GM23338 (cell line): ENCODE measurements around the gene ADAMTS14. TPM values are rescaled to one million over a fixed set of nuclear protein-coding genes. Genes with fewer than 3 reads are reported as not detected.

Source experiments
- ATAC-seq: fragments of 200-7000 bp; cut with Tn5 transposase; 3 replicates; pipeline ENCODE4 v1.9.1; 2020
- DNase-seq: peaks from one replicate; pipeline ENCODE4 v3.0.0-alpha.2; 2015; ENCODE audit warnings: low spot score
- H2AFZ ChIP-seq: fragments of 200-600 bp; sonication (generic); 2 replicates; pipeline ENCODE4 v1.8.0; 2016; ENCODE audit warnings: antibody characterized with exemption, mild to moderate bottlenecking, moderate library complexity
- H3F3A ChIP-seq: fragments of 200-600 bp; sonication (generic); replicated peaks from 2 replicates; pipeline ENCODE4 v1.8.0; 2017; ENCODE audit warnings: antibody characterized with exemption, mixed run types, low read depth
- H3K27ac ChIP-seq: fragments of 200-600 bp; sonication (generic); 2 replicates; pipeline ENCODE4 v1.6.1; 2016; ENCODE audit warnings: low read depth
- H3K27me3 ChIP-seq: fragments of 200-600 bp; sonication (generic); 2 replicates; pipeline ENCODE4 v1.8.0; 2016; ENCODE audit warnings: mild to moderate bottlenecking, mixed run types, moderate library complexity; ENCODE audit not compliant: insufficient read depth
- H3K36me3 ChIP-seq: fragments of 200-600 bp; sonication (generic); 2 replicates; pipeline ENCODE4 v1.8.0; 2016; ENCODE audit warnings: mild to moderate bottlenecking; ENCODE audit not compliant: insufficient read depth
- H3K4me1 ChIP-seq: fragments of 200-600 bp; sonication (generic); 2 replicates; pipeline ENCODE4 v1.8.0; 2016; ENCODE audit warnings: mild to moderate bottlenecking, moderate library complexity; ENCODE audit not compliant: insufficient read depth
- H3K4me2 ChIP-seq: fragments of 200-600 bp; sonication (generic); 2 replicates; pipeline ENCODE4 v1.7.1; 2017; ENCODE audit warnings: mixed run types
- H3K4me3 ChIP-seq: fragments of 200-600 bp; sonication (generic); 2 replicates; pipeline ENCODE4 v1.6.1; 2016; ENCODE audit warnings: mixed run types
- H3K79me2 ChIP-seq: fragments of 200-600 bp; sonication (generic); replicated peaks from 2 replicates; pipeline ENCODE4 v1.8.0; 2017; ENCODE audit warnings: mild to moderate bottlenecking; ENCODE audit not compliant: insufficient read depth
- H3K9me2 ChIP-seq: fragments of 200-600 bp; sonication (generic); 2 replicates; pipeline ENCODE4 v1.8.0; 2017; ENCODE audit not compliant: insufficient read depth
- H4K20me1 ChIP-seq: fragments of 200-600 bp; sonication (generic); replicated peaks from 2 replicates; pipeline ENCODE4 v1.8.0; 2017; ENCODE audit warnings: mild to moderate bottlenecking; ENCODE audit not compliant: insufficient read depth
- H3K27ac Mint-ChIP-seq: 2 replicates; pipeline ENCODE4 v1.8.0; 2020; ENCODE audit warnings: inconsistent platforms, mild to moderate bottlenecking, moderate library complexity, mixed read lengths
- H3K27me3 Mint-ChIP-seq: 3 replicates; pipeline ENCODE4 v1.8.0; 2022; ENCODE audit warnings: low read depth, mild to moderate bottlenecking, moderate library complexity, mixed read lengths, inconsistent platforms; ENCODE audit not compliant: insufficient read depth, poor library complexity
- H3K36me3 Mint-ChIP-seq: 3 replicates; pipeline ENCODE4 v1.8.0; 2021; ENCODE audit warnings: low read depth, mild to moderate bottlenecking, inconsistent platforms, moderate library complexity, mixed read lengths
- H3K4me1 Mint-ChIP-seq: 3 replicates; pipeline ENCODE4 v1.8.0; 2020; ENCODE audit warnings: mild to moderate bottlenecking, inconsistent platforms, mixed read lengths
- H3K4me3 Mint-ChIP-seq: 3 replicates; pipeline ENCODE4 v1.8.0; 2021; ENCODE audit warnings: moderate library complexity, mild to moderate bottlenecking, inconsistent platforms, mixed read lengths
- H3K9me3 Mint-ChIP-seq: 3 replicates; pipeline ENCODE4 v1.8.0; 2020; ENCODE audit warnings: moderate library complexity, mild to moderate bottlenecking, inconsistent platforms, mixed read lengths
- ETS1 ChIP-seq: IDR thresholded peaks from 2 replicates; pipeline ENCODE4 v1.6.1; 2016; ENCODE audit warnings: antibody characterized with exemption
- EZH2 ChIP-seq: fragments of 200-600 bp; sonication (generic); IDR thresholded peaks from one replicate; pipeline ENCODE4 v1.8.0; 2017; ENCODE audit warnings: antibody characterized with exemption, mild to moderate bottlenecking, low read depth; ENCODE audit not compliant: unreplicated experiment
- EZH2phosphoT487 ChIP-seq: fragments of 200-600 bp; sonication (generic); IDR thresholded peaks from one replicate; pipeline ENCODE4 v1.8.1; 2018; ENCODE audit warnings: antibody characterized with exemption; ENCODE audit not compliant: unreplicated experiment
- JUNB ChIP-seq: IDR thresholded peaks from one replicate; pipeline ENCODE4 v1.6.1; 2016; ENCODE audit warnings: antibody characterized with exemption; ENCODE audit not compliant: unreplicated experiment
- NANOG ChIP-seq: IDR thresholded peaks from 2 replicates; pipeline ENCODE4 v1.6.1; 2016; ENCODE audit warnings: antibody characterized with exemption, borderline replicate concordance
- REST ChIP-seq: IDR thresholded peaks from one replicate; pipeline ENCODE4 v1.6.1; 2018; ENCODE audit warnings: antibody characterized with exemption; ENCODE audit not compliant: unreplicated experiment
- ZNF114 ChIP-seq: fragments of 250-450 bp; sonication (Bioruptor Pico); IDR thresholded peaks from 2 replicates; pipeline ENCODE4 v1.5.0; 2020; ENCODE audit warnings: mild to moderate bottlenecking, moderate library complexity
- ZNF331 ChIP-seq: fragments of 250-450 bp; sonication (Bioruptor Pico); IDR thresholded peaks from 2 replicates; pipeline ENCODE4 v1.5.0; 2020; ENCODE audit warnings: low read depth, mild to moderate bottlenecking, moderate library complexity
- ZNF462 ChIP-seq: fragments of 250-450 bp; sonication (Bioruptor Pico); IDR thresholded peaks from 2 replicates; pipeline ENCODE4 v1.5.0; 2020; ENCODE audit warnings: mild to moderate bottlenecking, moderate library complexity
- polyA plus RNA-seq: library from polyadenylated mRNA; unstranded; fragments of >200 nt; fragmentation: Nextera tagmentation; extraction: Ambion mirVana; gene quantifications from 2 replicates; pipeline ENCODE4 v1.2.1, GENCODE V29; 2016
- total RNA-seq: library from RNA; depleted of rRNA; stranded (reverse); fragments of >200 nt; shearing (Covaris generic); gene quantifications from 2 replicates; pipeline ENCODE4 v1.2.3, GENCODE V29; 2014

ADAMTS14 gene
- total and polyA plus RNA-seq, 2 experiments from 2014 or later = 1.9 to 2.1 TPM

GRCh38 chr10:70689661-70690060, 17.4 kb downstream of the ADAMTS14 start:
- no peak overlapping the region for H3K27ac Mint-ChIP-seq
- H2AFZ ChIP-seq = no peak overlapping the region
- ATAC-seq = no peak
- no peaks in the 10 kb centered on the region for H3K27me3 ChIP-seq
- H3K9me2 ChIP-seq = no peaks in the 10 kb centered on the region
- no peaks in the 10 kb centered on the region for H3F3A ChIP-seq
- H3K79me2 ChIP-seq = no peaks in the 10 kb centered on the region
- peaks cover 15% of the 10 kb centered on the region for H3K36me3 Mint-ChIP-seq
- H3K9me3 Mint-ChIP-seq = peaks cover 20% of the 10 kb centered on the region
- peaks cover 9% of the 10 kb centered on the region; the same call in 1 of the 2 replicates for H3K4me1 ChIP-seq
- no peak for TF ChIP-seq EZH2
- H3K4me1 Mint-ChIP-seq = peaks cover 23% of the 10 kb centered on the region
- peaks cover 4% of the 10 kb centered on the region for H3K27me3 Mint-ChIP-seq
- no peak overlapping the region for H3K27ac ChIP-seq
- no peak overlapping the region for H3K4me3 ChIP-seq
- no peak overlapping the region for H3K4me2 ChIP-seq
- H3K4me3 Mint-ChIP-seq = no peak overlapping the region
- 0 out of 2 replicates have a peak, but pooled peaks cover 3% of the 10 kb centered on the region for H4K20me1 ChIP-seq
- H3K36me3 ChIP-seq = no peaks in the 10 kb centered on the region; the same call in 1 of the 2 replicates
- no peak for DNase-seq

GRCh38 chr10:70690589-70690988, 18.3 kb downstream of the ADAMTS14 start:
- no peak overlapping the region for H3K4me3 ChIP-seq
- Mint-ChIP-seq H3K36me3 (peaks cover 12% of the 10 kb centered on the region), H3K4me3 (no peak overlapping the region), H3K4me1 (peaks cover 18% of the 10 kb centered on the region), H3K27ac (no peak overlapping the region), H3K27me3 (peaks cover 4% of the 10 kb centered on the region), H3K9me3 (peaks cover 17% of the 10 kb centered on the region)
- no peak overlapping the region for H2AFZ ChIP-seq
- ATAC-seq (no peak), DNase-seq (no peak)
- H3F3A ChIP-seq = no peaks in the 10 kb centered on the region
- no peaks in the 10 kb centered on the region for H3K9me2 ChIP-seq
- H3K4me1 ChIP-seq = peaks cover 9% of the 10 kb centered on the region; the same call in 1 of the 2 replicates
- no peak overlapping the region for H3K27ac ChIP-seq
- H3K4me2 ChIP-seq = no peak overlapping the region
- H3K27me3 ChIP-seq = no peaks in the 10 kb centered on the region
- no peaks in the 10 kb centered on the region for H3K79me2 ChIP-seq
- H4K20me1 ChIP-seq = 0 out of 2 replicates have a peak, but pooled peaks cover 3% of the 10 kb centered on the region
- no peaks in the 10 kb centered on the region; the same call in 1 of the 2 replicates for H3K36me3 ChIP-seq
- TF ChIP-seq ETS1 = no peak
- no peak for TF ChIP-seq JUNB
- TF ChIP-seq EZH2 = no peak
- no peak for TF ChIP-seq ZNF114 (CRISPR knock-in tag)
- no peak for TF ChIP-seq NANOG
- TF ChIP-seq REST = no peak
- no peak for TF ChIP-seq ZNF331 (CRISPR knock-in tag)
- no peak for TF ChIP-seq EZH2phosphoT487
- no peak for TF ChIP-seq ZNF462 (CRISPR knock-in tag)
